Stimulated activated effector memory CD8-positive, alpha-beta T cell treated with anti-CD3 and anti-CD28 coated beads, Interleukin-12 subunit alpha, Interleukin-12 subunit beta, amount 100 ng/mL, for 72 hours (primary cell): Measurements from ENCODE around the gene KEL.

Experiments
- ATAC-seq: fragments of 150-1000 bp; cut with Tn5 transposase; 2 replicates; pipeline ENCODE4 v1.10.0; 2021
- DNase-seq, 2 donors: peaks; one replicate each; pipeline ENCODE4 v3.0.0; 2021 to 2022; ENCODE audit warnings: low spot score in 2 of 2
- H3K27ac Mint-ChIP-seq: one replicate; pipeline ENCODE4 v1.8.0; 2022; ENCODE audit warnings: mild to moderate bottlenecking, mixed read lengths
- H3K36me3 Mint-ChIP-seq: one replicate; pipeline ENCODE4 v1.8.0; 2022; ENCODE audit warnings: mild to moderate bottlenecking, mixed read lengths
- H3K4me1 Mint-ChIP-seq: one replicate; pipeline ENCODE4 v1.8.0; 2022; ENCODE audit warnings: mixed read lengths
- H3K4me3 Mint-ChIP-seq: one replicate; pipeline ENCODE4 v1.8.0; 2022; ENCODE audit warnings: mild to moderate bottlenecking, mixed read lengths
- H3K9me3 Mint-ChIP-seq: one replicate; pipeline ENCODE4 v1.8.0; 2022; ENCODE audit warnings: mixed read lengths

KEL gene

GRCh38 chr7:142923391-142923790 is 38.8 kb downstream of the KEL start:
- Mint-ChIP-seq H3K27ac (no peak overlapping the region), H3K36me3 (no peaks in the 10 kb centered on the region), H3K9me3 (no peaks in the 10 kb centered on the region), H3K4me1 (no peaks in the 10 kb centered on the region), H3K4me3 (no peak overlapping the region)
- ATAC-seq = no peak
- DNase-seq = no peak

GRCh38 chr7:142919656-142920055 is 42.5 kb downstream of the KEL start:
- ATAC-seq = no peak
- Mint-ChIP-seq H3K27ac (no peak overlapping the region), H3K36me3 (no peaks in the 10 kb centered on the region), H3K4me1 (no peaks in the 10 kb centered on the region), H3K9me3 (no peaks in the 10 kb centered on the region), H3K4me3 (no peak overlapping the region)
- DNase-seq = no peak

- Mint-ChIP-seq H3K36me3 (no peaks in the 10 kb centered on the region), H3K9me3 (no peaks in the 10 kb centered on the region), H3K27ac (no peak overlapping the region), H3K4me1 (no peaks in the 10 kb centered on the region), H3K4me3 (no peak overlapping the region)
- no peak for DNase-seq
- ATAC-seq = no peak
These were observed 43.3 kb downstream of the KEL start for GRCh38 chr7:142918901-142919300.

DNA sequence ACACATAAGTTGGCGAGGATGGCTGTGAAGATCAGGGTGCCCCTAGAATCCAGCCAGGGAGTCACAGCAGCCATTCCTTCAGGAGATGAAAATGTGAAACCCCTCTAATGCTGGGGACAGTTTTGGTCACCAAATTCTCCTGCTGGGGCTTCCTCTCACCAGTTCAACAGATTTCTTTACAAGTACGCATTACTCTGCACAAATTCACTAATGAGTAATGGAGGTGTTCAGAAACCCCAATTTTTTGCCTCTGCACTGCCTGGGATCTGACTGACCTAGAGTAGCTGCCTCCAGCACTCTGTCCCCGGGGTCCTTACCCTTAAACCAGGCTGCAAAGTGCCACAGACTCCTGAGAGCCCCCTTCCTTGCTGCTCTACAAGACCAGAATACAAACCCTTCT is 44.7 kb downstream of the KEL start:
- no peak overlapping the region for H3K4me3 Mint-ChIP-seq

DNA sequence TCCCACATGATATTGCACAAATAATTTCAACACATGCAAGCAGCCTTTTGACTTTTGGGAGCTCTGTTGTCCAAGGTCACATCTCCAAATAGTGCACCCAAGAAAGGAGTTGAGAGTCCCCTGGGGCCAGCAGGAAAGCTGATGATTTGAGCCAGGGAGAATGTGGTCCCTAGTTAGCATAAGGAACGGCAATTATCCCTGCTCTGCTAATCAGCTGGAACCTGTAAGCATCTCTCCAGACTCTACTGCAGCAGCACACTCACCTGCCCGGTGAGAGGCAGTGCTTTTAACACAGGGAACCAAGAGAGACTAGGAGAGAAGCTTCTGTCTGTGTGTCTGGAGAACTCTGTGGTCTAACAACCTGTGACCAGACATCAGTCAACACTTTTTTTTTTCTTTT is 45.7 kb downstream of the KEL start:
- Mint-ChIP-seq H3K27ac (no peak overlapping the region), H3K36me3 (no peaks in the 10 kb centered on the region), H3K4me1 (no peaks in the 10 kb centered on the region), H3K9me3 (no peaks in the 10 kb centered on the region), H3K4me3 (no peak overlapping the region)
- ATAC-seq (no peak), DNase-seq (no peak)

More for the DNA sequence above, 44.7 kb downstream of the KEL start:
- Mint-ChIP-seq H3K4me1 (no peaks in the 10 kb centered on the region), H3K9me3 (no peaks in the 10 kb centered on the region), H3K36me3 (no peaks in the 10 kb centered on the region), H3K27ac (no peak overlapping the region)
- no peak for ATAC-seq
- no peak for DNase-seq

DNA sequence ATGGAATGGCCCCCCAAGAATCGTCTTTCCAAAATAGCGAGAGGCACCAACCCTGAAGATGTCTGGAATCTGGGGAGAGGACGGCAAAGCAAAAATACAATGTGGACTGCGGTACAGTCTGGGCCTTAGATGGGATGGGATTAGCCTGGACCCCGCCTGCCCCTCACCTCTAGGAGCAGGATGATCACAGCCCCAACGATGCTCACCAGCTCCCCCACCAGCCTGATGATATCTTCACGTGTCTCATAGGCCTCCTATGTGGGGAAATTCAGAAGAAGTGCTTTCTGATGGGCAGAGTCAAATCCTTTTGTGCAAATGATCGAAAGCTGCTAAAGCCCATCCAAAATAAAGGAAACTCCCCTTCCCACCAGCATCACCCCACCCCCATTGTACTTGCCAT is 46.8 kb downstream of the KEL start:
- no peak overlapping the region for H3K4me3 Mint-ChIP-seq
- DNase-seq (no peak), ATAC-seq (no peak)
- no peaks in the 10 kb centered on the region for H3K4me1 Mint-ChIP-seq
- H3K36me3 Mint-ChIP-seq = no peaks in the 10 kb centered on the region
- no peaks in the 10 kb centered on the region for H3K9me3 Mint-ChIP-seq
- H3K27ac Mint-ChIP-seq = no peak overlapping the region

- H3K27ac Mint-ChIP-seq = no peak overlapping the region
- H3K4me3 Mint-ChIP-seq = no peak overlapping the region
- H3K4me1 Mint-ChIP-seq = no peaks in the 10 kb centered on the region
- ATAC-seq (no peak), DNase-seq (no peak)
- H3K9me3 Mint-ChIP-seq = no peaks in the 10 kb centered on the region
- H3K36me3 Mint-ChIP-seq = no peaks in the 10 kb centered on the region
These were observed 48.0 kb downstream of the KEL start for GRCh38 chr7:142914121-142914520.

DNA sequence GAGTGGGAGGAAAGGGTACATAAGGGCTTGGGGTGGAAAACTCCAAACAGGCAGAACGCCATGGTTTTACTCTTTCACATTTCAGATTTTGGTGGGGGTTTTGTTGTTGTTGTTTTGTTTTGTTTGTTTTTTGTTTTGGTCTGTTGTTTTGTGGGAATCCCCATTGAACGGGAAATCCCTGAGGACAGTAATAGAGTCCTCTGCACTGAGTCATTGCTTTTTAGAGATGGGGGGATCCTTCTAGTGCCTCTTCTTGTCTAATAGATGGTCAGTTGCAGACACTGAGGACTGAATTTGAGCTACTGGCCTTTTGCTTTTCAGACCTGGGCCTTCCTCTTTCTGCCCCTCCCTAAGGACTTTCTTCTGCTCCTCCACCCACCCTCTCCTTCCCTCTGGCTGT is 48.6 kb downstream of the KEL start:
- no peak overlapping the region for H3K4me3 Mint-ChIP-seq
- no peak overlapping the region for H3K27ac Mint-ChIP-seq
- H3K9me3 Mint-ChIP-seq = no peaks in the 10 kb centered on the region
- H3K4me1 Mint-ChIP-seq = no peaks in the 10 kb centered on the region
- H3K36me3 Mint-ChIP-seq = no peaks in the 10 kb centered on the region
- DNase-seq (no peak), ATAC-seq (no peak)

DNA sequence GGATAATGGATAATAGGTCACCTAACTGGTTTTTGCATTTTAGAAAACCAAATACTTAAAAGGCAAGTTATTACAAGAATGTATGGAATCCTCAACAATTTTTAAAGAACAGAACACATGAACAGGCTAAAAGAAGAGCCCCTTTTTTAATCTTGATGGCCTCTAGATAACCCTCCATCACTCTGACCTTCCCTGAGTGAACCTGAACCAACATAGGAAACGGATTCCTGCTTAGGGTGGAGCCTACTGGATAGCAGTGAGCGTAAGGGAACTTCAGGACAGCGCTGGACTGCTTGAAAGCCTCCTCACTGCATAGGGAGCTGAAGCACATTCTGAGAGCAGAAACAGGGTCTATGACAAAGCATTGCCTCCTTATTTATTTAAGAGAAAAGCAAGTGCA is 49.1 kb downstream of the KEL start:
- no peak overlapping the region for H3K4me3 Mint-ChIP-seq
- DNase-seq = no peak
- H3K27ac Mint-ChIP-seq = no peak overlapping the region
- H3K9me3 Mint-ChIP-seq = no peaks in the 10 kb centered on the region
- no peaks in the 10 kb centered on the region for H3K4me1 Mint-ChIP-seq
- H3K36me3 Mint-ChIP-seq = no peaks in the 10 kb centered on the region
- ATAC-seq = no peak

DNA sequence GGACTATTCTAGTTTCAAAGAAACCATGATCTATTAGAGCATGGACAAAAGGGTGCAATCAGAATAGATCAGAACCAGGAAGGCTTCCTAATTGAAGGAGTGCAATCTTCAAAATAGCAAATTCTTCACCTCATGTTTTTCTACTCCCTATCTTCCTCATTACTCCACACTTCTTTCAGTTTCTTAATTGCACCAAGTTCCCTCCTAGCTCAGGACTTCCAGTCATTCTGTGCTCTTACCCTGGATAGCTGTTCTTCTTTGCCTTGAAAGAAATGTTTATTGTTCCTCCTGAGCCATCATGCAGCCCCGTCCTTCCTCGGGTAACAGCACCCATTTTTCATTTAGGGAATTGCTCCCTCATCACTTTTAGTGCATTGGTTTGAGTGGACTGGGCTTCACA is 51.7 kb downstream of the KEL start:
- Mint-ChIP-seq H3K27ac (no peak overlapping the region), H3K9me3 (no peaks in the 10 kb centered on the region), H3K4me1 (no peaks in the 10 kb centered on the region), H3K36me3 (no peaks in the 10 kb centered on the region), H3K4me3 (no peak overlapping the region)
- DNase-seq = no peak
- no peak for ATAC-seq

GRCh38 chr7:142910031-142910433 is 52.1 kb downstream of the KEL start:
- Mint-ChIP-seq H3K27ac (no peak overlapping the region), H3K36me3 (no peaks in the 10 kb centered on the region), H3K9me3 (no peaks in the 10 kb centered on the region), H3K4me1 (no peaks in the 10 kb centered on the region), H3K4me3 (no peak overlapping the region)
- ATAC-seq (no peak), DNase-seq (no peak)

GRCh38 chr7:142908921-142909890 is 53.0 kb downstream of the KEL start:
- ATAC-seq (peak; percentile 43), DNase-seq (no peak)
- Mint-ChIP-seq H3K4me3 (no peak overlapping the region), H3K4me1 (no peaks in the 10 kb centered on the region), H3K36me3 (no peaks in the 10 kb centered on the region), H3K9me3 (no peaks in the 10 kb centered on the region), H3K27ac (no peak overlapping the region)

- DNase-seq (no peak), ATAC-seq (no peak)
- no peak overlapping the region for H3K4me3 Mint-ChIP-seq
- no peaks in the 10 kb centered on the region for H3K9me3 Mint-ChIP-seq
- no peaks in the 10 kb centered on the region for H3K36me3 Mint-ChIP-seq
- no peaks in the 10 kb centered on the region for H3K4me1 Mint-ChIP-seq
- no peak overlapping the region for H3K27ac Mint-ChIP-seq
These were observed 53.9 kb downstream of the KEL start for GRCh38 chr7:142908290-142908689.

- Mint-ChIP-seq H3K4me3 (no peak overlapping the region), H3K36me3 (no peaks in the 10 kb centered on the region), H3K9me3 (no peaks in the 10 kb centered on the region), H3K4me1 (no peaks in the 10 kb centered on the region), H3K27ac (no peak overlapping the region)
- no peak for ATAC-seq
- DNase-seq = no peak
These were observed 55.5 kb downstream of the KEL start for GRCh38 chr7:142906643-142907042.

DNA sequence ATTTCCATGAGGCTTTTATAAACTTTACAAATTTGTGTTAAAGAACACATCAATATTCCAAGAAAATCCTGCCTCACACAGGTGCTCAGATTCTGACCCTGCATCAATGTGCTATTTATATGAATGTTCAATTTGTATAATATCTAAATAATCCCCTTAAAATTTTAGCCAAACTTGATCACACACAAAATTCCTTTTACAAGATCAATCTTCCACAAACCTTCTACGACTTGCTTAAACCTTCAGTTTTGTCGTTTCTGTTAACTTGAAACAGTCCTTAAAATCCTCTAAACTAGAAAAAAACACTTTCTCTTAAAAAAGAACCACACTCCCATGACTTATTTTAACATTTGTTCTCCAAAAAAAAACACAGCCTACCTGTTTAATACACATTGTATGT is 56.4 kb downstream of the KEL start:
- Mint-ChIP-seq H3K27ac (no peak overlapping the region), H3K4me3 (no peak overlapping the region), H3K36me3 (no peaks in the 10 kb centered on the region), H3K4me1 (no peaks in the 10 kb centered on the region), H3K9me3 (no peaks in the 10 kb centered on the region)
- ATAC-seq (no peak), DNase-seq (no peak)

GRCh38 chr7:142904128-142904527 is 58.0 kb downstream of the KEL start:
- no peak for ATAC-seq
- H3K9me3 Mint-ChIP-seq = no peaks in the 10 kb centered on the region
- no peak overlapping the region for H3K27ac Mint-ChIP-seq
- no peak for DNase-seq
- H3K4me1 Mint-ChIP-seq = no peaks in the 10 kb centered on the region
- H3K4me3 Mint-ChIP-seq = no peak overlapping the region
- H3K36me3 Mint-ChIP-seq = no peaks in the 10 kb centered on the region
